A673 (cell line): ENCODE results near the gene PCLO. TPM values are rescaled to one million over a fixed set of nuclear protein-coding genes. Genes with fewer than 3 reads are reported as not detected.

ENCODE experiments used
- BruUV-seq: library from RNA; stranded (reverse); fragments of 400-500 nt; replicated peaks from 2 replicates; lab custom pipeline; 2021; lab: Mats Ljungman, UMichigan
- CTCF ChIA-PET: fragments of 300-600 bp; sonication (Branson Sonifier 250); formaldehyde crosslinking; loops from one replicate; lab custom pipeline; 2022; ENCODE audit warnings: antibody characterized with exemption; lab: Charles Lee
- POLR2A ChIA-PET: fragments of 300-600 bp; sonication (Branson Sonifier 250); formaldehyde crosslinking; loops from one replicate; lab custom pipeline; 2022; ENCODE audit warnings: antibody characterized with exemption; ENCODE audit not compliant: low non-redundant PET; lab: Charles Lee
- DNase-seq: peaks from one replicate; pipeline ENCODE4 v3.0.0-alpha.2; 2015; ENCODE audit warnings: low spot score
- H3K27ac ChIP-seq: fragments of 200-600 bp; sonication (generic); 2 replicates; pipeline ENCODE4 v1.5.1; 2016; ENCODE audit warnings: mixed run types, low read depth, mild to moderate bottlenecking, mixed read lengths, antibody characterized with exemption, low read length; ENCODE audit not compliant: poor library complexity, severe bottlenecking
- H3K27me3 ChIP-seq: fragments of 200-600 bp; sonication (generic); replicated peaks from 2 replicates; pipeline ENCODE4 v1.6.1; 2017; ENCODE audit warnings: mixed run types, low read depth, mild to moderate bottlenecking, mixed read lengths, antibody characterized with exemption, low read length; ENCODE audit not compliant: insufficient read depth, poor library complexity
- H3K36me3 ChIP-seq: fragments of 200-600 bp; sonication (generic); 2 replicates; pipeline ENCODE4 v1.6.1; 2016; ENCODE audit warnings: mixed run types, mild to moderate bottlenecking, mixed read lengths, antibody characterized with exemption, low read length; ENCODE audit not compliant: insufficient read depth, poor library complexity, severe bottlenecking
- H3K4me1 ChIP-seq: fragments of 200-600 bp; sonication (generic); 2 replicates; pipeline ENCODE4 v1.6.1; 2017; ENCODE audit warnings: mixed run types, mild to moderate bottlenecking, mixed read lengths, antibody characterized with exemption, low read length; ENCODE audit not compliant: insufficient read depth, poor library complexity, severe bottlenecking
- H3K4me3 ChIP-seq: fragments of 200-600 bp; sonication (generic); 2 replicates; pipeline ENCODE4 v1.5.1; 2016; ENCODE audit warnings: low read depth, mixed run types, mild to moderate bottlenecking, mixed read lengths, low read length; ENCODE audit not compliant: poor library complexity, severe bottlenecking
- H3K9me3 ChIP-seq: fragments of 200-600 bp; sonication (generic); 2 replicates; pipeline ENCODE4 v1.6.1; 2016; ENCODE audit warnings: mixed run types, low read depth, mild to moderate bottlenecking, mixed read lengths, antibody characterized with exemption, low read length; ENCODE audit not compliant: poor library complexity, severe bottlenecking
- CTCF ChIP-seq: fragments of 300-800, 200-600 bp; sonication (generic); conservative IDR thresholded peaks from 2 replicates; pipeline ENCODE4 v1.5.1; 2017; ENCODE audit warnings: low read depth, mild to moderate bottlenecking, antibody characterized with exemption, low read length, moderate library complexity, mixed read lengths
- EZH2 ChIP-seq: fragments of 200-600 bp; sonication (generic); IDR thresholded peaks from 2 replicates; pipeline ENCODE4 v1.6.1; 2017; ENCODE audit warnings: borderline replicate concordance, low read depth, mild to moderate bottlenecking, mixed read lengths, antibody characterized with exemption, low read length; ENCODE audit not compliant: poor library complexity, severe bottlenecking
- intact Hi-C: fragments of 100-400 bp; cut with micrococcal nuclease; formaldehyde crosslinking; loops from one replicate; pipeline ENCODE4 v1.10.0; 2022; ENCODE audit not compliant: unreplicated experiment
- total RNA-seq: library from RNA; stranded (reverse); gene quantifications from 2 replicates; pipeline ENCODE4 v1.2.3, GENCODE V29; 2021

PCLO gene
- total RNA-seq, 1 experiment from 2014 or later, result 2.1 TPM

GRCh38 chr7:82816272-82816671 lies 346.4 kb downstream of the PCLO start:
- Histone ChIP-seq H3K4me1 (peaks cover 18% of the 10 kb centered on the region), H3K4me3 (no peak overlapping the region), H3K27me3 (no peaks in the 10 kb centered on the region), H3K27ac (no peak overlapping the region), H3K36me3 (no peaks in the 10 kb centered on the region), H3K9me3 (no peaks in the 10 kb centered on the region)
- intact Hi-C loops, result loop anchor here (10.0 kb wide), 1 partner anchor 349 kb away; the partner anchor contains the start of gene PCLO
- POLR2A ChIA-PET, result no interaction called here
- BruUV-seq, result no TSS peak
- TF ChIP-seq EZH2 (no peak), CTCF (no peak; the same call in 1 of the 2 replicates)
- CTCF ChIA-PET, result no interaction called here
- DNase-seq, result peak; percentile 9

- Histone ChIP-seq H3K27ac (no peak overlapping the region), H3K4me3 (no peak overlapping the region), H3K27me3 (no peaks in the 10 kb centered on the region), H3K4me1 (peaks cover 24% of the 10 kb centered on the region), H3K36me3 (no peaks in the 10 kb centered on the region), H3K9me3 (no peaks in the 10 kb centered on the region)
- BruUV-seq, result no TSS peak
- DNase-seq, result peak; percentile 92
- TF ChIP-seq EZH2 (no peak), CTCF (peak; percentile 88)
- ChIA-PET POLR2A (no interaction called here), CTCF (interaction anchor here (0.5 kb wide), 1 partner anchor 29 kb away, joined by 3 read pairs; no protein-coding TSS in a partner anchor)
- intact Hi-C loops, result loop anchor here (1.0 to 10.0 kb wide), 2 partner anchors 354 to 461 kb away; partner anchors contain the start of gene PCLO
Observed at GRCh38 chr7:82810558-82811259, 352.0 kb downstream of the PCLO start.

- TF ChIP-seq EZH2, result no peak
- TF ChIP-seq CTCF, result no peak
- no peak for DNase-seq
- no TSS peak for BruUV-seq
- Histone ChIP-seq H3K4me3 (no peak overlapping the region), H3K27ac (no peak overlapping the region), H3K27me3 (no peaks in the 10 kb centered on the region), H3K9me3 (no peaks in the 10 kb centered on the region), H3K36me3 (no peaks in the 10 kb centered on the region), H3K4me1 (peaks cover 38% of the 10 kb centered on the region)
- ChIA-PET CTCF (no interaction called here), POLR2A (no interaction called here)
- intact Hi-C loops, result no loop called here
Observed at GRCh38 chr7:82808633-82809032, 354.1 kb downstream of the PCLO start.
